HG02642 (cell line): ENCODE data around the gene CELF2.
"Not testable (repeated sequence)": the region's sequence is repeated elsewhere in the genome, so short reads cannot be mapped to it uniquely, and the experiment has no call there.

Source experiments
- ATAC-seq: cut with Tn5 transposase; IDR thresholded peaks from one replicate; pipeline ENCODE4 v1.9.1; 2021; ENCODE audit warnings: mild to moderate bottlenecking; ENCODE audit not compliant: unreplicated experiment, poor library complexity

The CELF2 gene

GRCh38 chr10:11184093-11184492 is 166.4 kb downstream of the CELF2 start:
- no peak for ATAC-seq

GRCh38 chr10:11185128-11185665 is 167.5 kb downstream of the CELF2 start:
- not testable (repeated sequence) for ATAC-seq

DNA sequence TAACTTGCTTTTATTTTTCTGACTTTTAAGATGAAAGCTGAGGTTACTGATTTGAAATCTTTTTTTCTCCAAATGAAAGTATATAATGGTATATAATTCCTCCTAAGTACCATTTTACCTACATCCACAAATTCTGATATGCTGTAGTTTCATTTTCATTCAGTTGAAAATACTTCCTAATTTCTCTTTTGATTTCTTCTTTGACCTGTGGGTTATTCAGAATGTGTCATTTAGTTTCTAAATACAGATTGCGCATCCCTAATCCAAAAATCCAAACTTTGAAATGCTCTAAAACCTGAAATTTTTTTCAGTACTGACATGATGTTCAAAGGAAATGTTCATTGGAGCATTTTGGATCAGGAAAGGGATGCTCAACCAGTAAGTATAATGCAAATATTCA is 168.7 kb downstream of the CELF2 start:
- ATAC-seq, result no peak

DNA sequence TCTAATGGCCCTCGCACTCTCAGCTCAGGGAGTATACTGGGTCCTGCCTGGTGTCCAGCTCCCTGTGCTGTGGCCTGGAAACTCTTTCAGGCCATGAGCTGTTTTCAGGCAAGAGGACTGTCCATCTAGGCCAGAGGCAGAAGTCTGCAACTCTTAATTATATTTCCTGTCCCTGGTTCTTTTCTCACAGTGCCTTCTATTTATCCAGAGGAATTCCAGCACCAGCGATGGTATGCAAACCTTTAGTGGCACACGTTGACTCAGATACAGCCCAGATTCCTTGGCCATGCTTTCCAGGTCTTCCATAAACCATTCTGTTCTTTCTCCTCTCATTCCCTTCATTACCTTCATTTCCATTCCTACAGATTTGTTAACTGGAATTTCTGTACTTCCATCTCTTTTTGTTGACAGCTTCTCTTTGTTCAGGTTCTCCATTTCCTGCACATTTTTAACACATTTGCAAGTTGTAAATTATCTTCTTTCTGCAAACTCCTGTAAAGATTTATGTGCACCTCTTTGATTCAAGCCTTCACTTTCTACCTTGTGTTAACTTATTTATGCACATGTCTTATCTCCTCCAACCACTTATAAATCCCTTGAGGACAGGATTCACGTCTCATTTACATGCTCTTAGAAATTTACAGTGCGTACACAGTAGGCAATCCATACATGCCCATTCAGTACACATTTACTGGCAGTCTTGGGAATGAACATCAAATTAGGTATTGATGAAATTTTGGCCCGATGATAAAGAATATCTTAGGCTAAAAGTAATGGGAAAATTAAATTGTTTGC is 172.1 kb downstream of the CELF2 start:
- ATAC-seq, result no peak

DNA sequence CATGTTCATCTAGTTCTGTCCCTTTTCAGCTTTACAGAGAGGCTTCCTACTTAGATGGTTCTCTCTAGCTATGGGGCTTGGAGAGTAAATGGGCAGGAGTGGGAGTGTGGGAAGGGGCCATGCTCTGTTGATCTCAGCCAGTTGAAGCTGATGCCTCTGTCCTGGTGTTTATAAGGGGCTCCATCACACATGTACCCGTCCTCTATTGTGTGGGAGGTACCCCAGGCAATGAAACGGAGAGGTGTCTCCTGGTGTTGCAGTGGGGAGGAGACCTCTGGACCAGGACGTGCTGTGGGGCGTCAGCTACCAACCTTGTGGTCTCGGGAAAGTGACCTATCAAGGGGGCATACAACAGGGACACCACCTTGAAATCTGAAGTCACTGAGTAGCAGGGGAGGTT is 173.5 kb downstream of the CELF2 start:
- no peak for ATAC-seq

DNA sequence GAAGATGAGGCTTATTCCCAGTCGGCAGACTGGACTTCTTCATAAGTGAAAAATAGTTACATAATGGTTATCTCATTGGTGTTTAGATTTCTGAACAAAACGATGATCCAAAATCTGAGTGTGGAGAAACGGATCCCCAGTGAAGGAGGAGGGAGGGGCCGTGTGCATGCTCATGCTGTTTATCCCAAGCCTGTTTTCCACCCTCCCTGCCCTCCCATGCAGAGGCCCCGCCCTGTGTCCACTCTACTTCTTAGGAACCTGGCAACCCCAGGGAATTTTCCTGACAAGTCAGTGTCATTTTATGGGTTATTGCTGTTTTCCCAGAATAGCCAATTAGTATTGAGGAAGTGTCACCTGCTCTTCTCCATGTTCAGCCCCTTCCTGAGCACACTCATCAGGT is 174.0 kb downstream of the CELF2 start:
- ATAC-seq, result no peak

- ATAC-seq, result no peak
Measured at GRCh38 chr10:11192304-11193000, 174.8 kb downstream of the CELF2 start.

- ATAC-seq, result no peak
Measured at GRCh38 chr10:11193001-11193551, 175.4 kb downstream of the CELF2 start.

GRCh38 chr10:11194859-11195586 is 177.4 kb downstream of the CELF2 start:
- no peak for ATAC-seq

- ATAC-seq, result no peak
Measured at GRCh38 chr10:11195623-11196022, 178.0 kb downstream of the CELF2 start.

DNA sequence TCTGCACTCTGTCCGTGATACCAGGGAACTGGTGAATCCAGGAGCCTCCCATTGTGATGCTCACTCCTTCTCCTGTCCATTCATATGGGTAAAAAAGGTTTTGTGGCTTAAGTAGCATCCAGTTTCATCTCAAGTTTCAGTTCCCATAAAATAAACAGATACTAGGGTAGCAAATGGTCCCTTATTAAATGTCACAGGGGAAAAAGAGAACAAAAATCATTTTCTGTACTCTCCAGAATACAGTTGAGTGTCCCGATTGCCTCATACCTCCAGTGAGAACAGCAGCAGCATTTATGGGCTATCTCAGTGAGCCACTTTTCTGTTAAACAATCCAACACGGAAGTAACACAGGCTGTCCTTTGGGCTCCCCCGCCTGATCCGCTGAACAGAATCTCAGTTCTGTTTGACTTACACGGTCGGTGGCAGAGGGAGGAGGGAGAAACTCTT is 179.6 kb downstream of the CELF2 start:
- ATAC-seq, result peak; percentile 76

GRCh38 chr10:11197878-11198277 is 180.2 kb downstream of the CELF2 start:
- ATAC-seq, result no peak

- ATAC-seq, result no peak
Measured at GRCh38 chr10:11201911-11202310, 184.2 kb downstream of the CELF2 start.

DNA sequence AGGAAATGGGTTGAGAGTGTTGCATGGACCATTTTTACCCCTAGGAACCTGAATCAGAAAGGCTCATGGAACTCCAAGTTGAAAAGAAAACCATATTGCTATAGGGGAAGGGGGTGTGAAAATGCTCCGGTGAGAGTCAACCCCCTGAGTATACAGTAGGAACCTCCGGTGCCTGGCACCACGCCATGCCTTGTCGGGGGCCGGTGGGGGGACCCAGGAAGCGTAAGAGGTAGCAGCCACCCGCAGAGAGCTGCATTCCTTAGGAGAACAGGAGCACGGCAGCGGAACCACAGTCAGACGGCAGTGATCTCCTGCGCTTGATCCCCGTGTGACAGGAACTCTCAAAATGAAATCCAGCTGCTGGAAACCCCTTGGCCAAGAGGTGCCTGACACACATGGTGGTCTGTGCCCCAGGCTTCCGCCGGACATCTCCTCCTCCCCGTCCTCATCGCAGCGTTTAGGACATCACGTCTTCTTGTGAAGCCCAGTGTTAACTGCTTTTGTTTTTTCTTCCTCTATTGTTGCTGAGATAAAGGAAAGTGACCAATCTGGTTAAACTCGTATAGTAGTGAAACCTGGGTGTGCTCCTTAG is 186.8 kb downstream of the CELF2 start:
- ATAC-seq, result no peak

DNA sequence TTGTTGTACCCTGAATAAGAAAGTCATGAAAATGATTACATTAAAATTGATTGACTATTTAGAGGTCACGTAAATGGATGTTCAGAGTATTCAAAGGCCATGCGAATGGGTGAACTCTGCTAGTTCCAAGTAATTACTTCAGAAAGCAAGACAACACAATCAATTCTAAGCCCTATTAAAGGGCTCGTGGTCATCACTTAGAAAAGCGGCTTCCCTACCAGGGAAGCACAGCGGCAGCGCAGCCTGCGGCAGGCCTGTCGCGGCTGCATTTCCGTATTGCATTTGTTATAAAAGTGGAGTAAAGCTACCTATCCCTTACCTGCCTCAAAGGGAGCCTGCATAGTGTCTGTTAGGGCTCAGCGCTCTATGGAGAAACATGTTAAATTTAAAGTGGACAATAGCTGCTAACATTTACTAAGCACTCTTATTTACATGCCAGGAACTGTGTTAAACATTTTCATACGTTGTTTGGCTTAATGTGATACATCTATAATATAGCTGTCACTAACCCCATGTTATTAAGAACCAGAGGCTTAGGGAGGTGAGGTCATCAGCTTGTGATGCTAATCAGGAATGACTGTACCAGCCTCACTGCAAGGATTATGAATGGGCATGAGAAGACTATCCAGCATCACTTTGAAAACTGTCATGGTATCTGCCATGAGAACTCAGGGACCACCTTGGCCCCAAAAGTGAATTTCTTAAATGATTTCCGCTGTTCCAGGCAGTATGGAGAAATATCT is 187.5 kb downstream of the CELF2 start:
- ATAC-seq, result no peak

DNA sequence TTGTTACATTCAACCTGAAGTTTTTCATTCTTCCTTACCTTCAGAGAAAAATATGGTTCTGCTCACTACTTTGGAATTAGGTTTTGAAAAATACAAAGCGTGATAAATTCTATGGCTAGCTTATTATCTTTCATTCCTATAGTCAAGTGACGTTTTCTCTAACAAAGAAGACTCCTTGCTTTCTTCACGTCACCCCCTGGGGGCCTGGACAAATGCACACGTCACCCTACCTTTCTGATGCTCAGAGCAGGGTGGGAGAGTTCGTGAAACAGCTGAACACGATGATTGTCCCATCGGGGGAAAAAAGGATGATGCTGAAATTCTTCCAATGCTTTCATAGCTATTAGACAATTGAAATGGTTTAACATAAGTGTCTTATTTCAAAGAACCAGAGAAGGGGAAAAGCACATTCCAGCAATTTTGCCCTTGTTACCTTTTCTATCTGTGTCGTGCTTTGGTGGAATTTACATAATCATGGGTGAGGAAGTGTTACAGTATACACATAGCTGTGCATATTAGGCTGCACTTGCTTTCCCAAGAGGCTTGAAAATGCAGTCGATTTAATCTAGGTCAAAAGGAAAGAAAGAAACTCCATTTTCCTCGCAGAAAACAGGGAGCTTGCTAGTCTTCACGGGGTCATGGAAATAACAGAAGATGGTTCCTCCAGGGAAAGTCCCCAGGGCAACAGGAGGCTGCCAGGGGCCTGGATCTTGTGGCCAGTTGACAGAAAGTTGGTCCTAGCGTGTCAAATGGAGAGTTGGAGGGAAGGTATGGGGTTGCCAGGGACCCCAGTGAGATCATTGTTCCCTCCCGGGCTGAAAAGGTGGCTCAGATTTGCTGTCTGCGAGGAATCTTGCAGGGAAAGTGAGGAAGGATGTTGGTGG is 189.2 kb downstream of the CELF2 start:
- no peak for ATAC-seq

GRCh38 chr10:11207560-11207844 is 189.8 kb downstream of the CELF2 start:
- ATAC-seq, result no peak

DNA sequence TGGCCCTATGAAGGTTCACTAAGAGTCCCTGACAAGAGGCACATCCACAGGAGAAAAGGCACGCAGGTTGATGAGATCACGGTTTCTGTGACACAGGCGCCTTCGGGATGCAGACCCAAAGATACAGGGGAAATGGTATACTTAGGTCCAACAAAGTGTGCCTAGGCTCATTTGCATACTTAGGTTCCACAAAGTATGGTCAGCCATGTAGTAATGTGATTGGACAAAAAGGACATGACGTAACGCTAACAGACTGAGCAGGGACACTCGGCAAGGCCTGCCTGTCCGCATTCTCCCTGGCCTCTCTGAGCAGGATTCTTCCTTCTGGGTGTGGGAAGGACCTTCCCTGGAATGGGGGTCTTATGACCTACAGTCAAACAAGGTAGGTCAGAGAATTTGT is 190.6 kb downstream of the CELF2 start:
- ATAC-seq, result no peak
